PC-9 (cell line): ENCODE data around the gene MYH15. TPM values are rescaled to one million over a fixed set of nuclear protein-coding genes. Genes with fewer than 3 reads are reported as not detected.
A peak's percentile ranks its signal among the peaks of the same experiment; 100 is the strongest.

ENCODE experiments used
- BruUV-seq: library from RNA; stranded (reverse); fragments of 400-500 nt; replicated peaks from 2 replicates; lab custom pipeline; 2021; lab: Mats Ljungman, UMichigan
- CTCF ChIA-PET: fragments of 300-600 bp; sonication (Branson Sonifier 250); formaldehyde crosslinking; loops from one replicate; lab custom pipeline; 2022; ENCODE audit warnings: antibody characterized with exemption; lab: Charles Lee
- POLR2A ChIA-PET: fragments of 300-600 bp; sonication (Branson Sonifier 250); formaldehyde crosslinking; loops from one replicate; lab custom pipeline; 2022; ENCODE audit warnings: antibody characterized with exemption; ENCODE audit not compliant: unreplicated experiment; lab: Charles Lee
- DNase-seq, 2 experiments: peaks; one replicate each; pipeline versions ENCODE4 v3.0.0 to v3.0.0-alpha.2; 2015 to 2022; ENCODE audit warnings: mixed read lengths in 1 of 2
- H2AFZ ChIP-seq: fragments of 200-600 bp; sonication (generic); 2 replicates; pipeline ENCODE4 v1.8.1; 2017; ENCODE audit warnings: antibody characterized with exemption
- H3F3A ChIP-seq: fragments of 200-600 bp; sonication (generic); 2 replicates; pipeline ENCODE4 v1.8.1; 2017; ENCODE audit warnings: antibody characterized with exemption, mild to moderate bottlenecking, low read depth; ENCODE audit not compliant: insufficient read depth
- H3K27ac ChIP-seq: fragments of 200-600 bp; sonication (generic); 2 replicates; pipeline ENCODE4 v1.6.1; 2016; ENCODE audit warnings: mixed run types
- H3K27me3 ChIP-seq: fragments of 200-600 bp; sonication (generic); 2 replicates; pipeline ENCODE4 v1.6.1; 2016; ENCODE audit warnings: low read depth, mixed run types; ENCODE audit not compliant: insufficient read depth
- H3K36me3 ChIP-seq: fragments of 200-600 bp; sonication (generic); 2 replicates; pipeline ENCODE4 v1.6.1; 2016; ENCODE audit warnings: low read depth, mixed run types
- H3K4me1 ChIP-seq: fragments of 200-600 bp; sonication (generic); replicated peaks from 2 replicates; pipeline ENCODE4 v1.6.1; 2016; ENCODE audit warnings: mixed run types; ENCODE audit not compliant: insufficient read depth
- H3K4me2 ChIP-seq: fragments of 200-600 bp; sonication (generic); 2 replicates; pipeline ENCODE4 v1.6.1; 2017; ENCODE audit warnings: mixed run types
- H3K4me3 ChIP-seq: fragments of 200-600 bp; sonication (generic); 2 replicates; pipeline ENCODE4 v1.6.1; 2016; ENCODE audit warnings: mixed run types
- H3K79me2 ChIP-seq: fragments of 200-600 bp; sonication (generic); 2 replicates; pipeline ENCODE4 v1.6.1; 2017; ENCODE audit warnings: low read depth, mixed run types
- H3K9me2 ChIP-seq: fragments of 200-600 bp; sonication (generic); 2 replicates; pipeline ENCODE4 v1.8.1; 2017; ENCODE audit warnings: mild to moderate bottlenecking; ENCODE audit not compliant: insufficient read depth
- H3K9me3 ChIP-seq: fragments of 200-600 bp; sonication (generic); 2 replicates; pipeline ENCODE4 v1.8.1; 2016; ENCODE audit warnings: low read depth; ENCODE audit not compliant: insufficient read depth
- H4K20me1 ChIP-seq: fragments of 200-600 bp; sonication (generic); 2 replicates; pipeline ENCODE4 v1.8.1; 2017; ENCODE audit not compliant: insufficient read depth
- CTCF ChIP-seq: fragments of 200-600 bp; sonication (generic); conservative IDR thresholded peaks from 2 replicates; pipeline ENCODE4 v1.6.1; 2017; ENCODE audit warnings: mixed run types, antibody characterized with exemption, mild to moderate bottlenecking, moderate library complexity
- EZH2 ChIP-seq: fragments of 200-600 bp; sonication (generic); IDR thresholded peaks from 2 replicates; pipeline ENCODE4 v1.8.0; 2017; ENCODE audit warnings: antibody characterized with exemption, low read depth
- intact Hi-C: fragments of 100-400 bp; cut with micrococcal nuclease; formaldehyde crosslinking; loops from one replicate; pipeline ENCODE4 v1.10.0; 2022; ENCODE audit not compliant: unreplicated experiment
- total RNA-seq: library from RNA; stranded (reverse); gene quantifications from 2 replicates; pipeline ENCODE4 v1.2.3, GENCODE V29; 2021

The MYH15 gene
- total RNA-seq, 1 experiment from 2014 or later, result 2.3 TPM

GRCh38 chr3:108414007-108414406, 96.4 kb downstream of the MYH15 start:
- Histone ChIP-seq H3K79me2 (no peaks in the 10 kb centered on the region), H3K4me2 (no peak overlapping the region), H3K27ac (no peak overlapping the region), H2AFZ (no peak overlapping the region), H3K4me3 (no peak overlapping the region), H3K36me3 (no peaks in the 10 kb centered on the region), H3K9me3 (no peaks in the 10 kb centered on the region), H4K20me1 (no peaks in the 10 kb centered on the region), H3K4me1 (peaks cover 17% of the 10 kb centered on the region), H3K9me2 (no peaks in the 10 kb centered on the region; the same call in 1 of the 2 replicates), H3K27me3 (no peaks in the 10 kb centered on the region), H3F3A (no peaks in the 10 kb centered on the region)
- no peak for DNase-seq
- TF ChIP-seq EZH2 (no peak), CTCF (no peak)
- ChIA-PET CTCF (no interaction called here), POLR2A (no interaction called here)
- intact Hi-C loops, result no loop called here
- no TSS peak for BruUV-seq

- H3F3A ChIP-seq, result no peaks in the 10 kb centered on the region
- no TSS peak for BruUV-seq
- H3K27me3 ChIP-seq, result no peaks in the 10 kb centered on the region
- no peaks in the 10 kb centered on the region for H3K36me3 ChIP-seq
- ChIA-PET CTCF (no interaction called here), POLR2A (no interaction called here)
- peak; percentile 16 to 79 for DNase-seq
- intact Hi-C loops, result no loop called here
- no peaks in the 10 kb centered on the region for H4K20me1 ChIP-seq
- H3K9me2 ChIP-seq, result no peaks in the 10 kb centered on the region; the same call in 1 of the 2 replicates
- H3K4me3 ChIP-seq, result no peak overlapping the region
- peaks cover 17% of the 10 kb centered on the region for H3K4me1 ChIP-seq
- no peaks in the 10 kb centered on the region for H3K9me3 ChIP-seq
- TF ChIP-seq EZH2 (no peak), CTCF (no peak)
- H3K4me2 ChIP-seq, result peak overlapping the region; percentile 64
- H3K27ac ChIP-seq, result peak overlapping the region; percentile 18
- no peaks in the 10 kb centered on the region for H3K79me2 ChIP-seq
- peak overlapping the region; percentile 58 for H2AFZ ChIP-seq
Measured at GRCh38 chr3:108412121-108412750, 98.2 kb downstream of the MYH15 start.

GRCh38 chr3:108410531-108410984, 99.8 kb downstream of the MYH15 start:
- H3K79me2 ChIP-seq, result no peaks in the 10 kb centered on the region
- H3K27ac ChIP-seq, result no peak overlapping the region
- no peaks in the 10 kb centered on the region for H3K36me3 ChIP-seq
- no TSS peak for BruUV-seq
- H3F3A ChIP-seq, result no peaks in the 10 kb centered on the region
- CTCF ChIA-PET, result no interaction called here
- TF ChIP-seq CTCF (no peak), EZH2 (no peak)
- peaks cover 23% of the 10 kb centered on the region for H3K4me1 ChIP-seq
- H2AFZ ChIP-seq, result no peak overlapping the region
- H4K20me1 ChIP-seq, result no peaks in the 10 kb centered on the region
- POLR2A ChIA-PET, result interaction anchor here (0.7 kb wide), 1 partner anchor 328 kb away, joined by 3 read pairs; no protein-coding TSS in a partner anchor
- H3K9me2 ChIP-seq, result no peaks in the 10 kb centered on the region
- H3K27me3 ChIP-seq, result no peaks in the 10 kb centered on the region
- DNase-seq, result no peak
- no peak overlapping the region for H3K4me3 ChIP-seq
- no peak overlapping the region for H3K4me2 ChIP-seq
- intact Hi-C loops, result no loop called here
- H3K9me3 ChIP-seq, result no peaks in the 10 kb centered on the region
